ENCODE measurements around the gene C17orf78. TPM values are rescaled to one million over a fixed set of nuclear protein-coding genes. Genes with fewer than 3 reads are reported as not detected.

Gene C17orf78
- total and polyA plus RNA-seq, 2 of the 13 experiments (the other 11 are each of a cell fraction or from before 2014, with no cell fraction given): not detected

GRCh38 chr17:37406635-37407461 is 31.1 kb downstream of the C17orf78 start, which contains the start of the genes ACACA and TADA2A (continued):
- TF ChIP-seq BRF2 (CRISPR knock-in tag; IDR thresholded peaks at IDR 0.05) (no peak), ZNF615 (CRISPR knock-in tag; IDR thresholded peaks at IDR 0.05; ENCODE audit: borderline replicate concordance) (no peak), NFE2L2 (IDR thresholded peaks at IDR 0.05; ENCODE audit: low read length) (no peak), ZNF382 (CRISPR knock-in tag; IDR thresholded peaks at IDR 0.05; ENCODE audit: borderline replicate concordance) (no peak), ZNF672 (CRISPR knock-in tag; IDR thresholded peaks at IDR 0.05) (no peak), HNRNPH1 (optimal IDR thresholded peaks at IDR 0.05; ENCODE audit: low read depth, low read length) (no peak), ZNF780A (CRISPR knock-in tag; IDR thresholded peaks at IDR 0.05) (0 out of 2 replicates have a peak, but pooled peaks have one; percentile 27), LCORL (IDR thresholded peaks at IDR 0.05) (no peak), LCORL (CRISPR knock-in tag; IDR thresholded peaks at IDR 0.05) (peak; percentile 3; the same call in 1 of the 2 replicates), PBX2 (CRISPR knock-in tag; IDR thresholded peaks at IDR 0.05) (no peak), ZNF746 (CRISPR knock-in tag; IDR thresholded peaks at IDR 0.05) (no peak; the same call in 1 of the 2 replicates), PREB (CRISPR knock-in tag; IDR thresholded peaks at IDR 0.05) (no peak), TGIF2 (CRISPR knock-in tag; IDR thresholded peaks at IDR 0.05) (0 out of 2 replicates have a peak, but pooled peaks have one; percentile 52), TFE3 (CRISPR knock-in tag; IDR thresholded peaks at IDR 0.05) (0 out of 2 replicates have a peak, but pooled peaks have one; percentile 12), HOXA7 (CRISPR knock-in tag; IDR thresholded peaks at IDR 0.05) (no peak), EEA1 (CRISPR knock-in tag; IDR thresholded peaks at IDR 0.05; ENCODE audit: borderline replicate concordance) (no peak), ZBTB37 (CRISPR knock-in tag; IDR thresholded peaks at IDR 0.05) (no peak), SMC3 (IDR thresholded peaks at IDR 0.05; ENCODE audit: low read length) (no peak), RORA (CRISPR knock-in tag; IDR thresholded peaks at IDR 0.05) (no peak), MED8 (CRISPR knock-in tag; IDR thresholded peaks at IDR 0.05; ENCODE audit: insufficient replicate concordance) (peak; percentile 45), NFE2L1 (CRISPR knock-in tag; IDR thresholded peaks at IDR 0.05; ENCODE audit: borderline replicate concordance) (no peak), ZBTB20 (CRISPR knock-in tag; IDR thresholded peaks at IDR 0.05; ENCODE audit: borderline replicate concordance, low read depth) (no peak)
